Fibroblast of lung (primary cell): ENCODE data around the gene CCDC73. TPM values are rescaled to one million over a fixed set of nuclear protein-coding genes. Genes with fewer than 3 reads are reported as not detected.

ENCODE experiments used
- DNase-seq, 2 donors: peaks; one replicate each; pipeline versions ENCODE4 v3.0.0 to v3.0.0-alpha.2; 2010; ENCODE audit warnings: low read depth in 2 of 2
- H2AFZ ChIP-seq: 2 replicates; pipeline ENCODE4 v1.5.1; 2012; ENCODE audit warnings: low read length, control low read depth, inconsistent platforms
- H3K27ac ChIP-seq: 2 replicates; pipeline ENCODE4 v1.5.1; 2011; ENCODE audit warnings: low read length, control low read depth; ENCODE audit not compliant: insufficient read depth
- H3K27me3 ChIP-seq: 2 replicates; pipeline ENCODE4 v1.5.1; 2011; ENCODE audit warnings: mild to moderate bottlenecking, low read length; ENCODE audit not compliant: control insufficient read depth, insufficient read depth
- H3K36me3 ChIP-seq: 2 replicates; pipeline ENCODE4 v1.5.1; 2011; ENCODE audit warnings: low read length; ENCODE audit not compliant: control insufficient read depth, insufficient read depth
- H3K4me1 ChIP-seq: 2 replicates; pipeline ENCODE4 v1.5.1; 2011; ENCODE audit warnings: low read length; ENCODE audit not compliant: control insufficient read depth, insufficient read depth; ENCODE audit errors: extremely low read depth
- H3K4me2 ChIP-seq: 2 replicates; pipeline ENCODE4 v1.5.1; 2011; ENCODE audit warnings: low read length, control low read depth; ENCODE audit not compliant: insufficient read depth; ENCODE audit errors: extremely low read depth
- H3K4me3 ChIP-seq, 4 experiments: fragments of 200-600 bp in 1 of 4; sonication (generic) in 1 of 4; replicated peaks in 1 of 4; 2 replicates each; pipeline ENCODE4 v1.5.1; 2011 to 2016; ENCODE audit warnings: low read length in 4 of 4, low read depth in 3 of 4, mild to moderate bottlenecking in 3 of 4, control low read depth in 2 of 4, inconsistent platforms in 1 of 4, mixed read lengths in 1 of 4; ENCODE audit not compliant: insufficient read depth in 1 of 4; ENCODE audit errors: control extremely low read depth in 1 of 4
- H3K79me2 ChIP-seq: 2 replicates; pipeline ENCODE4 v1.5.1; 2012; ENCODE audit warnings: mild to moderate bottlenecking, low read length, inconsistent platforms; ENCODE audit not compliant: control insufficient read depth, insufficient read depth
- H3K9ac ChIP-seq: 2 replicates; pipeline ENCODE4 v1.5.1; 2011; ENCODE audit warnings: mild to moderate bottlenecking, low read length, control low read depth; ENCODE audit not compliant: insufficient read depth
- H3K9me3 ChIP-seq: 2 replicates; pipeline ENCODE4 v1.5.1; 2012; ENCODE audit warnings: low read depth, low read length; ENCODE audit not compliant: control insufficient read depth, insufficient read depth
- H4K20me1 ChIP-seq: 2 replicates; pipeline ENCODE4 v1.5.1; 2011; ENCODE audit warnings: low read length; ENCODE audit not compliant: control insufficient read depth, insufficient read depth; ENCODE audit errors: extremely low read depth
- CTCF ChIP-seq, 2 donors: IDR thresholded peaks in 1 of 2; conservative IDR thresholded peaks in 1 of 2; 1 replicate in 1 of 2; 2 replicates in 1 of 2; pipeline ENCODE4 v1.5.1; 2011 to 2012; ENCODE audit warnings: low read length in 2 of 2, control low read depth in 1 of 2, inconsistent platforms in 1 of 2, low read depth in 1 of 2, mild to moderate bottlenecking in 1 of 2
- EZH2 ChIP-seq: IDR thresholded peaks from 2 replicates; pipeline ENCODE4 v1.5.1; 2012; ENCODE audit warnings: low read length, control low read depth, mild to moderate bottlenecking; ENCODE audit errors: missing control alignments
- polyA minus RNA-seq: library from RNA; depleted of rRNA, polyadenylated mRNA; stranded (reverse); fragments of >200 nt; gene quantifications from 2 replicates; pipeline ENCODE4 v1.2.3, GENCODE V29; 2011; ENCODE audit warnings: low replicate concordance
- polyA plus RNA-seq, 2 donors: library from polyadenylated mRNA; depleted of rRNA in 1 of 2; stranded (reverse) in 1 of 2; unstranded in 1 of 2; fragments of >200 nt; gene quantifications; 2 replicates each; pipeline ENCODE4 v1.2.1, GENCODE V29; 2011 to 2012; ENCODE audit warnings: missing spikeins in 1 of 2
- total RNA-seq: library from RNA; depleted of rRNA; stranded (reverse); fragments of >200 nt; gene quantifications from 2 replicates; pipeline ENCODE4 v1.2.1, GENCODE V29; 2014

CCDC73 gene
- under 0.01 TPM in 2 replicates for total RNA-seq
- polyA plus RNA-seq, result not detected in 2 replicates
- 0.05 TPM in 1 of 2 replicates, not detected in the other for polyA plus RNA-seq (2012)
- not detected in 2 replicates for polyA minus RNA-seq

GRCh38 chr11:32794439-32794838, at the start of gene CCDC73:
TSS of gene CCDC73 (minus strand) at chr11:32794662. CDS start at chr11:32760243, 34,419 bp downstream.
- no peak within 1 kb of the TSS for H3K4me3 ChIP-seq
- TF ChIP-seq CTCF (conservative IDR thresholded peaks at IDR 0.05 in 1 of 2, IDR thresholded peaks at IDR 0.05 in 1 of 2; ENCODE audit: low read depth in 1 of 2, low read length in 2 of 2) (no peak), EZH2 (no peak)
- no peaks in the 10 kb centered on the region for H3K27me3 ChIP-seq

GRCh38 chr11:32843544-32843943, 49.1 kb upstream of the CCDC73 start:
- H3K27ac ChIP-seq, result no peak overlapping the region
- no peaks in the 10 kb centered on the region for H3K9me3 ChIP-seq
- TF ChIP-seq CTCF (conservative IDR thresholded peaks at IDR 0.05 in 1 of 2, IDR thresholded peaks at IDR 0.05 in 1 of 2; ENCODE audit: low read depth in 1 of 2, low read length in 2 of 2) (no peak), EZH2 (no peak)
- no peaks in the 10 kb centered on the region for H3K27me3 ChIP-seq
- DNase-seq, result no peak
- no peak overlapping the region for H2AFZ ChIP-seq
- no peaks in the 10 kb centered on the region for H3K4me1 ChIP-seq
- no peaks in the 10 kb centered on the region for H3K36me3 ChIP-seq
- no peak overlapping the region for H3K9ac ChIP-seq
- no peaks in the 10 kb centered on the region for H3K79me2 ChIP-seq
- H3K4me2 ChIP-seq, result no peak overlapping the region
- no peak overlapping the region for H3K4me3 ChIP-seq
- H4K20me1 ChIP-seq, result no peaks in the 10 kb centered on the region

More at GRCh38 chr11:32794439-32794838, at the start of gene CCDC73:
- Histone ChIP-seq H4K20me1 (no peaks in the 10 kb centered on the region), H3K36me3 (no peaks in the 10 kb centered on the region), H3K4me1 (no peaks in the 10 kb centered on the region), H2AFZ (no peak within 1 kb of the TSS), H3K9me3 (no peaks in the 10 kb centered on the region), H3K9ac (no peak within 1 kb of the TSS), H3K4me2 (no peak within 1 kb of the TSS), H3K79me2 (no peaks in the 10 kb centered on the region), H3K27ac (no peak within 1 kb of the TSS)
- no peak for DNase-seq

GRCh38 chr11:32840587-32840986, 46.1 kb upstream of the CCDC73 start:
- Histone ChIP-seq H3K36me3 (no peaks in the 10 kb centered on the region), H3K4me2 (no peak overlapping the region), H3K9ac (no peak overlapping the region), H3K27ac (no peak overlapping the region), H3K9me3 (no peaks in the 10 kb centered on the region), H3K4me1 (no peaks in the 10 kb centered on the region), H3K27me3 (no peaks in the 10 kb centered on the region), H3K4me3 (no peak overlapping the region), H3K79me2 (no peaks in the 10 kb centered on the region), H4K20me1 (no peaks in the 10 kb centered on the region), H2AFZ (no peak overlapping the region)
- TF ChIP-seq EZH2 (no peak), CTCF (conservative IDR thresholded peaks at IDR 0.05 in 1 of 2, IDR thresholded peaks at IDR 0.05 in 1 of 2; ENCODE audit: low read depth in 1 of 2, low read length in 2 of 2) (no peak)
- no peak for DNase-seq
